IPS DF 6.9 (cell line): Measurements from ENCODE around the gene LGR4.

Experiments used
- DNase-seq: peaks from one replicate; pipeline ENCODE4 v3.0.0-alpha.2; 2013; ENCODE audit warnings: low read depth, low spot score
- H3K27ac ChIP-seq: one replicate; pipeline ENCODE4 v1.5.1; 2013; ENCODE audit warnings: low read length, control low read depth
- H3K27me3 ChIP-seq: 2 replicates; pipeline ENCODE4 v1.6.1; 2013; ENCODE audit warnings: mild to moderate bottlenecking, low read length; ENCODE audit not compliant: control insufficient read depth, insufficient read depth
- H3K36me3 ChIP-seq: 2 replicates; pipeline ENCODE4 v1.6.1; 2013; ENCODE audit warnings: low read length; ENCODE audit not compliant: control insufficient read depth, insufficient read depth
- H3K4me1 ChIP-seq: 2 replicates; pipeline ENCODE4 v1.6.1; 2013; ENCODE audit warnings: low read length; ENCODE audit not compliant: control insufficient read depth, insufficient read depth
- H3K4me3 ChIP-seq: 2 replicates; pipeline ENCODE4 v1.5.1; 2013; ENCODE audit warnings: mild to moderate bottlenecking, low read length
- H3K9me3 ChIP-seq: 2 replicates; pipeline ENCODE4 v1.6.1; 2013; ENCODE audit warnings: low read length, inconsistent platforms; ENCODE audit not compliant: control insufficient read depth, insufficient read depth
- WGBS: extraction: QIAGEN DNeasy Blood & Tissue Kit; methylation state at CpG from one replicate; pipeline ENCODE4 v1.1.7; 2013; ENCODE audit warnings: mixed read lengths, missing lambda C conversion rate; ENCODE audit not compliant: insufficient read length, insufficient coverage; 5-methylcytosine and 5-hydroxymethylcytosine counted together

The LGR4 gene

GRCh38 chr11:27445625-27446024, 27.0 kb downstream of the LGR4 start:
- H3K27ac ChIP-seq, result no peak overlapping the region
- no peak for DNase-seq
- no CpG with 5 or more reads among the region's 4 CpGs for WGBS

DNA sequence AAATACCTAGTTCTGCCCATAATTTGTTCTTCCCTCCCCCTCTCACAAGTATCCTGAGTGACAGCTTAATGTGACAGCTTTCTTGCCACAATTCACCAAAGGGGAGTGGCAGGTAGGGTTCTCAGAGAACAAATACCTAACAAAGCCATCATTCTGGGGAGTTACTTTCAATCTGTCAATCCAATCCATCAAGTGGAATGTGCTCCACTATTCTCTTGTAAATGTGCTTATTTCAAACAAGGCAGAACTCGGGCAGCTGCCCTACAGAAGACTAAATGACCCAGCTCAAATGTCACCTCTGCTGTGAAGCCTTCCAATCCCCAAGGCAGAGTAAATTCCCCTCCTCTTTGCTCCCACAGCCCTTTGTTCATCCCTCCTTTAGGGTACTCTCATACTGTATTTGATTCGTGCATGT, 27.8 kb downstream of the LGR4 start:
- H3K4me1 ChIP-seq, result peaks cover 13% of the 10 kb centered on the region; the same call in 1 of the 2 replicates
- no peaks in the 10 kb centered on the region for H3K9me3 ChIP-seq
- peak; percentile 79 for DNase-seq
- H3K27ac ChIP-seq, result no peak overlapping the region
- H3K4me3 ChIP-seq, result no peak overlapping the region
- WGBS, result no CpG with 5 or more reads among the region's 2 CpGs
- H3K27me3 ChIP-seq, result no peaks in the 10 kb centered on the region
- no peaks in the 10 kb centered on the region for H3K36me3 ChIP-seq

More at GRCh38 chr11:27445625-27446024, 27.0 kb downstream of the LGR4 start:
- H3K36me3 ChIP-seq, result no peaks in the 10 kb centered on the region
- no peaks in the 10 kb centered on the region for H3K27me3 ChIP-seq
- no peaks in the 10 kb centered on the region for H3K9me3 ChIP-seq
- peaks cover 10% of the 10 kb centered on the region; the same call in 1 of the 2 replicates for H3K4me1 ChIP-seq
- no peak overlapping the region for H3K4me3 ChIP-seq

- Histone ChIP-seq H3K27ac (no peak overlapping the region), H3K4me3 (no peak overlapping the region)
Measured at GRCh38 chr11:27443746-27444507, 28.7 kb downstream of the LGR4 start.

GRCh38 chr11:27443227-27443626, 29.4 kb downstream of the LGR4 start:
- no peak overlapping the region for H3K27ac ChIP-seq
- WGBS, result no CpG with 5 or more reads among the region's 4 CpGs
- no peaks in the 10 kb centered on the region for H3K27me3 ChIP-seq
- no peak overlapping the region for H3K4me3 ChIP-seq
- no peaks in the 10 kb centered on the region for H3K36me3 ChIP-seq
- peaks cover 13% of the 10 kb centered on the region; the same call in 1 of the 2 replicates for H3K4me1 ChIP-seq
- no peaks in the 10 kb centered on the region for H3K9me3 ChIP-seq
- DNase-seq, result no peak

More at GRCh38 chr11:27443746-27444507, 28.7 kb downstream of the LGR4 start:
- WGBS, result no CpG with 5 or more reads among the region's 5 CpGs
- H3K9me3 ChIP-seq, result no peaks in the 10 kb centered on the region
- DNase-seq, result no peak
- H3K27me3 ChIP-seq, result no peaks in the 10 kb centered on the region
- H3K4me1 ChIP-seq, result peaks cover 13% of the 10 kb centered on the region; the same call in 1 of the 2 replicates
- H3K36me3 ChIP-seq, result no peaks in the 10 kb centered on the region

DNA sequence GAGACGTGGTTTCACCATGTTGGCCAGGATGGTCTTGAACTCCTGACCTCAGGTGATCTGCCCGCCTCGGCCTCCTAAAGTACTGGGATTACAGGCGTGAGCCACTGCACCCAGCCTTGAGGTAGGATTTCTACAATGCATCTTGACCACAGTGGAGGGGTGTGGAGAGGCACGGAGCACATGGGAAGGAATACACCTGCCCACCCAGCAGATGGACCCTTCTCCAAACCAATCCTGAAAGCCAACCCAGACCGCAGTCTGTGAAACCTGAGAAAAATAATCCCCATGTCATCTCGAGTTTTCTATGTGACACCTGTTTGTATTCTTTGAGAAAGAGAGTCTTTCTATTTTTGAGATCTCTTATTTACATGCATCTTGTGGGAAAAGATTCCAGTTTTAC, 32.5 kb downstream of the LGR4 start:
- Histone ChIP-seq H3K4me3 (no peak overlapping the region), H3K9me3 (no peaks in the 10 kb centered on the region), H3K27me3 (no peaks in the 10 kb centered on the region), H3K27ac (no peak overlapping the region), H3K36me3 (no peaks in the 10 kb centered on the region), H3K4me1 (peaks cover 13% of the 10 kb centered on the region; the same call in 1 of the 2 replicates)
- WGBS, result no CpG with 5 or more reads among the region's 7 CpGs
- no peak for DNase-seq

- H3K4me3 ChIP-seq, result no peak overlapping the region
- no peak overlapping the region for H3K27ac ChIP-seq
- H3K4me1 ChIP-seq, result peaks cover 13% of the 10 kb centered on the region; the same call in 1 of the 2 replicates
- no peak for DNase-seq
- H3K27me3 ChIP-seq, result no peaks in the 10 kb centered on the region
- H3K36me3 ChIP-seq, result no peaks in the 10 kb centered on the region
- WGBS, result no CpG with 5 or more reads among the region's 3 CpGs
- no peaks in the 10 kb centered on the region for H3K9me3 ChIP-seq
Measured at GRCh38 chr11:27438595-27438981, 34.0 kb downstream of the LGR4 start.

- no peaks in the 10 kb centered on the region for H3K9me3 ChIP-seq
- H3K4me3 ChIP-seq, result no peak overlapping the region
- DNase-seq, result no peak
- no peaks in the 10 kb centered on the region for H3K36me3 ChIP-seq
- H3K4me1 ChIP-seq, result peaks cover 10% of the 10 kb centered on the region; the same call in 1 of the 2 replicates
- no peak overlapping the region for H3K27ac ChIP-seq
- H3K27me3 ChIP-seq, result no peaks in the 10 kb centered on the region
- no CpG with 5 or more reads among the region's 5 CpGs for WGBS
Measured at GRCh38 chr11:27437829-27438594, 34.6 kb downstream of the LGR4 start.

DNA sequence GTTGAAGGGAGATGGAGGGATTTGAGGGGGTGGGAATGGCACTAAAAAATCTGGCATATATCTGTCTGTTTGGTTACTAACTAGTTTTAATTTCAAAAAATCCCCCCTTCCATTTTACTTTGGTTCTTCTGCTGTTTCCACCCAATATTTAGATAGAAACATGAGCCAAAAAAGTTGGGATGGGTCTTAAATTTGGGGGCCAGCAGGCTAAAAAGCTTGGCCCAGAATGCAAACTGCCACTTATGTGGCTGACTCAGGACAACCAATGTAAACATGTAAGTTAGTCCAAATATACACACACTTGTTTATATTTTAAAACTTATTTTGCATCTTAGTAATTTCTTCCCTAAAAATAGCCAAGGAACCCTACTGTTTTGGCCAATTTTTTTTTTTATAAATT, 35.7 kb downstream of the LGR4 start:
- Histone ChIP-seq H3K9me3 (no peaks in the 10 kb centered on the region), H3K4me3 (no peak overlapping the region), H3K27ac (no peak overlapping the region), H3K4me1 (peaks cover 9% of the 10 kb centered on the region; the same call in 1 of the 2 replicates), H3K27me3 (no peaks in the 10 kb centered on the region), H3K36me3 (no peaks in the 10 kb centered on the region)
- no peak for DNase-seq

- no peak for DNase-seq
- WGBS, result no CpG with 5 or more reads among the region's 2 CpGs
- Histone ChIP-seq H3K4me1 (peaks cover 7% of the 10 kb centered on the region; the same call in 1 of the 2 replicates), H3K9me3 (no peaks in the 10 kb centered on the region), H3K36me3 (0 out of 2 replicates have a peak, but pooled peaks cover under 1% of the 10 kb centered on the region), H3K4me3 (no peak overlapping the region), H3K27ac (no peak overlapping the region), H3K27me3 (no peaks in the 10 kb centered on the region)
Measured at GRCh38 chr11:27433742-27434141, 38.8 kb downstream of the LGR4 start.

GRCh38 chr11:27431808-27432207, 40.8 kb downstream of the LGR4 start:
- Histone ChIP-seq H3K9me3 (no peaks in the 10 kb centered on the region), H3K36me3 (0 out of 2 replicates have a peak, but pooled peaks cover 2% of the 10 kb centered on the region), H3K27ac (no peak overlapping the region), H3K27me3 (no peaks in the 10 kb centered on the region), H3K4me1 (peaks cover 6% of the 10 kb centered on the region; the same call in 1 of the 2 replicates), H3K4me3 (no peak overlapping the region)
- no peak for DNase-seq
- WGBS, result no CpG with 5 or more reads among the region's 2 CpGs
